Gastrocnemius medialis (tissue), 4 donors: Measurements from ENCODE around the gene SLC35A5. TPM values are rescaled to one million over a fixed set of nuclear protein-coding genes. Genes with fewer than 3 reads are reported as not detected.

Experiments
- ATAC-seq, 2 donors: fragments of 150-250 bp; one replicate each; pipeline ENCODE4 v1.9.1; 2016
- DNase-seq, 2 donors: peaks; one replicate each; pipeline ENCODE4 v3.0.0-alpha.2; 2019
- H3K27ac ChIP-seq, 4 donors: fragments of 200-600 bp; sonication (generic); 1 replicate in 1 of 4; 2 replicates in 3 of 4; pipeline ENCODE4 v1.5.1; 2016 to 2018; ENCODE audit warnings: mild to moderate bottlenecking in 2 of 4, moderate library complexity in 1 of 4
- H3K27me3 ChIP-seq, 3 donors: fragments of 200-600 bp; sonication (generic) in 2 of 3; 1 replicate in 1 of 3; 2 replicates in 2 of 3; pipeline versions ENCODE4 v1.5.1 to v1.6.0; 2016 to 2019; ENCODE audit warnings: mild to moderate bottlenecking in 1 of 3, moderate library complexity in 1 of 3
- H3K36me3 ChIP-seq, 2 donors: fragments of 200-600 bp; sonication (generic) in 1 of 2; one replicate each; pipeline ENCODE4 v1.5.1; 2017 to 2018
- H3K4me1 ChIP-seq, 2 donors: fragments of 200-600 bp; sonication (generic) in 1 of 2; one replicate each; pipeline ENCODE4 v1.5.1; 2016 to 2017; ENCODE audit warnings: mild to moderate bottlenecking in 2 of 2
- H3K4me3 ChIP-seq, 4 donors: fragments of 200-600 bp; sonication (generic) in 3 of 4; 1 replicate in 1 of 4; 2 replicates in 3 of 4; pipeline ENCODE4 v1.5.1; 2016 to 2019; ENCODE audit warnings: mild to moderate bottlenecking in 2 of 4
- H3K9me3 ChIP-seq, 3 donors: fragments of 200-600 bp; sonication (generic) in 2 of 3; 1 replicate in 1 of 3; 2 replicates in 2 of 3; pipeline ENCODE4 v1.5.1; 2016 to 2019
- POLR2A ChIP-seq, 2 donors: fragments of 450-650 bp; IDR thresholded peaks; one replicate each; pipeline ENCODE4 v1.6.1; 2017; ENCODE audit warnings: antibody characterized with exemption in 2 of 2, mild to moderate bottlenecking in 2 of 2, moderate library complexity in 2 of 2
- in situ Hi-C, 4 donors: fragments of 200-750 bp; cut with MboI; loops; one replicate each; pipeline versions ENCODE4 v1.15.0 to v1.8.0; 2017; ENCODE audit warnings: low sequenced_read_pairs in 4 of 4
- intact Hi-C: fragments of 100-400 bp; cut with DNase I; formaldehyde crosslinking; loops from one replicate; pipeline ENCODE4 v1.15.1; 2023; ENCODE audit warnings: low total_unique reads
- total RNA-seq, 4 donors: library from RNA; depleted of rRNA; stranded (reverse); fragments of >200 nt; gene quantifications; one replicate each; pipeline versions ENCODE4 v1.1.0 to v1.2.3, GENCODE V29; 2016
- TF ChIP-seq, protein P1 (sequence below), 5 experiments: fragments of 450-650 bp in 3 of 5; fragments of 200-600 bp in 2 of 5; sonication (generic) in 2 of 5; IDR thresholded peaks in 4 of 5; conservative IDR thresholded peaks in 1 of 5; 1 replicate in 4 of 5; 2 replicates in 1 of 5; pipeline ENCODE4 v1.5.1; 2016 to 2019; ENCODE audit warnings: antibody characterized with exemption in 5 of 5, mild to moderate bottlenecking in 3 of 5, moderate library complexity in 3 of 5

The SLC35A5 gene
- total RNA-seq, 4 donors from 2014 or later = 5.0 to 15.3 (median 9.5) TPM

- TF ChIP-seq, protein P1, sequence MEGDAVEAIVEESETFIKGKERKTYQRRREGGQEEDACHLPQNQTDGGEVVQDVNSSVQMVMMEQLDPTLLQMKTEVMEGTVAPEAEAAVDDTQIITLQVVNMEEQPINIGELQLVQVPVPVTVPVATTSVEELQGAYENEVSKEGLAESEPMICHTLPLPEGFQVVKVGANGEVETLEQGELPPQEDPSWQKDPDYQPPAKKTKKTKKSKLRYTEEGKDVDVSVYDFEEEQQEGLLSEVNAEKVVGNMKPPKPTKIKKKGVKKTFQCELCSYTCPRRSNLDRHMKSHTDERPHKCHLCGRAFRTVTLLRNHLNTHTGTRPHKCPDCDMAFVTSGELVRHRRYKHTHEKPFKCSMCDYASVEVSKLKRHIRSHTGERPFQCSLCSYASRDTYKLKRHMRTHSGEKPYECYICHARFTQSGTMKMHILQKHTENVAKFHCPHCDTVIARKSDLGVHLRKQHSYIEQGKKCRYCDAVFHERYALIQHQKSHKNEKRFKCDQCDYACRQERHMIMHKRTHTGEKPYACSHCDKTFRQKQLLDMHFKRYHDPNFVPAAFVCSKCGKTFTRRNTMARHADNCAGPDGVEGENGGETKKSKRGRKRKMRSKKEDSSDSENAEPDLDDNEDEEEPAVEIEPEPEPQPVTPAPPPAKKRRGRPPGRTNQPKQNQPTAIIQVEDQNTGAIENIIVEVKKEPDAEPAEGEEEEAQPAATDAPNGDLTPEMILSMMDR (IDR thresholded peaks at IDR 0.05 in 4 of 5, conservative IDR thresholded peaks at IDR 0.05 in 1 of 5) = no peak
- TF ChIP-seq POLR2A (IDR thresholded peaks at IDR 0.05) = no peak
- no peaks in the 10 kb centered on the region for H3K9me3 ChIP-seq
- no peaks in the 10 kb centered on the region for H3K36me3 ChIP-seq
- H3K27ac ChIP-seq = no peak overlapping the region
- no peak overlapping the region for H3K4me3 ChIP-seq
- ATAC-seq (no peak), DNase-seq (no peak)
- H3K4me1 ChIP-seq = peaks cover 0 to 4% of the 10 kb centered on the region in 2 donors
- H3K27me3 ChIP-seq = no peaks in the 10 kb centered on the region
- in situ Hi-C loops (no loop called here), intact Hi-C loops (no loop called here)
Observed at GRCh38 chr3:112623213-112623612, 61.4 kb downstream of the SLC35A5 start.

- ATAC-seq (no peak), DNase-seq (no peak)
- Histone ChIP-seq H3K27ac (no peak overlapping the region), H3K4me3 (no peak overlapping the region), H3K4me1 (peaks cover 2 to 4% of the 10 kb centered on the region in 2 donors), H3K27me3 (no peaks in the 10 kb centered on the region), H3K9me3 (no peaks in the 10 kb centered on the region), H3K36me3 (no peaks in the 10 kb centered on the region)
- intact Hi-C loops = no loop called here
- TF ChIP-seq, protein P1 (IDR thresholded peaks at IDR 0.05 in 4 of 5, conservative IDR thresholded peaks at IDR 0.05 in 1 of 5) = no peak
- TF ChIP-seq POLR2A (IDR thresholded peaks at IDR 0.05) = no peak
- in situ Hi-C loops = no loop called here
Observed at GRCh38 chr3:112623717-112624116, 61.9 kb downstream of the SLC35A5 start.

GRCh38 chr3:112627419-112627818, 65.6 kb downstream of the SLC35A5 start:
- H3K4me3 ChIP-seq = no peak overlapping the region
- TF ChIP-seq, protein P1 (IDR thresholded peaks at IDR 0.05 in 4 of 5, conservative IDR thresholded peaks at IDR 0.05 in 1 of 5) = no peak
- TF ChIP-seq POLR2A (IDR thresholded peaks at IDR 0.05) = no peak
- DNase-seq (peak in 1 of 2 donors; percentile 37), ATAC-seq (peak; percentile 18 to 53)
- H3K9me3 ChIP-seq = no peaks in the 10 kb centered on the region
- no peak overlapping the region for H3K27ac ChIP-seq
- H3K36me3 ChIP-seq = no peaks in the 10 kb centered on the region
- no peaks in the 10 kb centered on the region for H3K27me3 ChIP-seq
- intact Hi-C loops = no loop called here
- in situ Hi-C loops = no loop called here
- peaks cover 3 to 4% of the 10 kb centered on the region in 2 donors for H3K4me1 ChIP-seq

DNA sequence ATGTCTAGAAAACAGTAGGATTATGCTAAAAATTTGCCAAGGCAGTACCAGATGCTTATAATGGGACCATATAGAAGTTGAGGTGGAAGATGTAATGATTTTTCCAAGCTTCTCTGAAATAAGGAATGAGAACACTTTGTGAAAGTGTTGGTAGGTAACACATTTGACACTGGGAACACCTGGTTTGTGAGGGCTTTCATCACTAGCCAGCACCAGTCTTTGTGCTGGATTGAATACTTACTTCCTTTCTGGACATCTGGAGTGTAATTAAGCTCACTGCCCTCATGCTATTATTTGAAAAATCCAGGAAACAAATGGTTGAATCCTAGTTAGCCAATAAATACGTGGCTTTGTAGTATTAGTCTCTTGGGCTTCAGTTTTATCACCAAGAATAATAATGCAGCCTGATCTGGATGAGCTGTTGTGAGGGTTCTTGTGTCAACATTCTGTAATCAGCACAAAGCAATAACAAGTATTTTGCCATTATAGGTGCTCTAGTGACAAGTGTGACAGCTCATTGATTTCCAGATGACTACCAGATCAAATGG, 66.1 kb downstream of the SLC35A5 start:
- no peak for ATAC-seq
- no peak overlapping the region for H3K4me3 ChIP-seq
- no peaks in the 10 kb centered on the region for H3K27me3 ChIP-seq
- in situ Hi-C loops = no loop called here
- peak overlapping the region in 1 of 4 donors; percentile 14 for H3K27ac ChIP-seq
- DNase-seq = no peak
- TF ChIP-seq POLR2A (IDR thresholded peaks at IDR 0.05) = no peak
- TF ChIP-seq, protein P1 (IDR thresholded peaks at IDR 0.05 in 4 of 5, conservative IDR thresholded peaks at IDR 0.05 in 1 of 5) = no peak
- no peaks in the 10 kb centered on the region for H3K9me3 ChIP-seq
- intact Hi-C loops = no loop called here
- H3K36me3 ChIP-seq = no peaks in the 10 kb centered on the region
- peaks cover 3 to 4% of the 10 kb centered on the region in 2 donors for H3K4me1 ChIP-seq

GRCh38 chr3:112629425-112629824, 67.6 kb downstream of the SLC35A5 start:
- in situ Hi-C loops (no loop called here), intact Hi-C loops (no loop called here)
- H3K27ac ChIP-seq = peak overlapping the region in 1 of 4 donors; percentile 28
- H3K27me3 ChIP-seq = no peaks in the 10 kb centered on the region
- no peak overlapping the region for H3K4me3 ChIP-seq
- no peaks in the 10 kb centered on the region for H3K9me3 ChIP-seq
- peaks cover 3 to 4% of the 10 kb centered on the region in 2 donors for H3K4me1 ChIP-seq
- H3K36me3 ChIP-seq = no peaks in the 10 kb centered on the region
- DNase-seq = peak; percentile 41 to 69
- peak; percentile 85 to 91 for ATAC-seq
- no peak for TF ChIP-seq POLR2A (IDR thresholded peaks at IDR 0.05)
- TF ChIP-seq, protein P1 (IDR thresholded peaks at IDR 0.05 in 4 of 5, conservative IDR thresholded peaks at IDR 0.05 in 1 of 5) = no peak
